GM19397 (cell line): ENCODE measurements around the gene PDSS2.
"Not testable (repeated sequence)": the region's sequence is repeated elsewhere in the genome, so short reads cannot be mapped to it uniquely, and the experiment has no call there.

ENCODE experiments used
- ATAC-seq: cut with Tn5 transposase; IDR thresholded peaks from one replicate; pipeline ENCODE4 v1.9.1; 2021; ENCODE audit warnings: mild to moderate bottlenecking, moderate library complexity; ENCODE audit not compliant: unreplicated experiment

The PDSS2 gene

DNA sequence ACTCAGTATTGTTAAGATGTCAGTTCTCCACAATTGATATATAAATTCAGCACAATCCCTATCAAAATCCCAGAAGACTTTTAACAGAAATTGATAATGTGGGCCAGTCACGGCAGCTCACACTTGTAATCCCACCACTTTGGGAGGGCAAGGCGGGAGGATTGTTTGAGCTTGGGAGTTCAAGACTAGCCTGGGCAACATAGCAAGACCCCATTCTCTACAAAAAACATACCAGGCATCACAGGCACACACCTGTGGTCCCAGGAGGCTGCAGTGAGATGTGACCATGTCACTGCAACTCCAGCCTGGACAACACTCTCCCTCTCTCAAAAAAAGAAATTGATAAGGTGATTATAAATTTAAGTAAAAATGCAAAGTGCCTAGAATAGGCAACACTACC, 90.9 kb downstream of the PDSS2 start:
- ATAC-seq, result no peak

DNA sequence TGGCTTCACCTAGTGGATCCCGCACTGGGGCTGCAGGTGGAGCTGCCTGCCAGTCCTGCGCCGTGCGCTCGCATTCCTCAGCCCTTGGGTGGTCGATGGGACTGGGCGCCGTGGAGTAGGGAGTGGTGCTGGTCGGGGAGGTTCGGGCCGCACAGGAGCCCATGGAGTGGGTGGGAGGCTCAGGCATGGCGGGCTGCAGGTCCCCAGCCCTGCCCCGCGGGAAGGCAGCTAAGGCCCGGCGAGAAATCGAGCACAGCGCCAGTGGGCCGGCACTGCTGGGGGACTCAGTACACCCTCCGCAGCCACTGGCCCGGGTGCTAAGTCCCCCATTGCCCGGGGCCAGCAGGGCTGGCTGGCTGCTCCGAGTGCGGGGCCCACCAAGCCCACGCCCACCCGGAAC, 95.2 kb downstream of the PDSS2 start:
- not testable (repeated sequence) for ATAC-seq

DNA sequence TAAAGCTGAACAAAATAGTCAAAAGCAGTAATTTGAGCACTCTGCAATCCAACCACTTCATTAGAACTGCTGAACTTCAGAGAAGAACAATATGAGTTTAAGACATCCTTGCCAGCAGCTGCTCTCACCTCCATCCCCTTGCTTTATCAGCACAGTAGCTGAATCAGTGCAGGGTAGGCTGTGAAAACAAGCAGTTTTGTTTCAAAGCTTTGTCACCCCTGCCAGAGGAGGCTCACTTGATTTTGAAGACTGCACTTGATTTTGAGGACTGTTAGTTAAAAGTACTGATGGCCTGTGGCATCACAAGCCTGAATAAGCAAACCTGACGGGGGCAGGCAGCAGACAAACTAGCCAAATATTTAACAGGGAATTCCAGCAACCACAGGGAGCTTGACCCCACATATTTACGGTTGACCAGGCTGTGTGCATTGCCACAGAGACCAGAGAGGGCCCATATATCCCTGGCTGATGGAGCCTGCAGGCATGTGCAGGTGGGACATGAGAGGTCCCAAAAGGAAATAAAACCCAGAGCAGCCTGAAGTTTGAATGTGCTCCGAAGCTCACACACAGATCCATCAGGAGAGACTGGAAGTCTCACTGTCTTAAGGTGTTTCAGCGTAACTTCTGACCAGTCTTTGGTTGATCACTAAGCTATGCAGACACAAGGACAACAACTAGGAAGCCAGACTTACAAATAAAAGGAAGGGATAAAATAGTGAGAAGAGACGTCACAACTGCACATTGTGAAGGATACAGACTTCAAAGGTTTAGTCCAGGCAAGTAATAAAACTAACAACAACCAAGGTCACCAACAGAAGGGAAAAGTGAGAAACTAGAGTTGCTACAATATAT, 97.4 kb downstream of the PDSS2 start:
- no peak for ATAC-seq

DNA sequence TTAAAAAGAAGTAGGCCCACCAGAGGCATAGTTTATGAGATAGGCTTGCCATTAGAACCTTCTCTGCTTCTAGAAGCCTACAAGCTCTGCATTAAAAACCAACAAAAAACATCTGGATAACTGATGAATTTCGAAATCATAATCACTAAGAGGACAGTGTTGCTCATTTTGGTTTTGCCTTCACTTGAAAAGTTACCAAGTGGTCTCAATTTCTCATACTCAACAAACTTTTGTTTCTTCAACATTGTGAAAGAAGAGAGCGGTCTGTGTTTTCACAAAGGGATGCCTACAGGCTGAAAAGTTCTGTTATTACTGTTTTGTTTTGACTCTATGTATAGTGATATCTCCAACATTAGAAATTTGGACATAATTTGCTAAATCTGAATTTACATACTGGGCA, 98.9 kb downstream of the PDSS2 start:
- no peak for ATAC-seq

DNA sequence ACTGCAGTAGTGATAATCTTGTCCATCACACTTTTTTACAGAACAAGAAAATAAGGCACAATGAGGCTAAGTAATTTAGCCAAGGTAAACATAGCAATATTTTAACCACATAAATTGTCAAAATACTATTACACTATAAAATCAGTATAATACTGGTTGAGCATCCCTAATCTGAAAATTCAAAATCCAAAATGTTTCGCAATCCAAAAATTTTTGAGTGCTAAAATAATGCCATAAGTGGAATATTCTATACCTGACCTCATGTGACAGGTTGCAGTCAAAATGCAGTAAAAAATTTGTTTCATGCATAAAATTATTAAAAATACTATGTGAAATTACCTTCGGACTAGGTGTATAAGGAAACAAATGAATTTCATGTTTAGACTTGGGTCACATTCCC, 101.5 kb downstream of the PDSS2 start:
- no peak for ATAC-seq

DNA sequence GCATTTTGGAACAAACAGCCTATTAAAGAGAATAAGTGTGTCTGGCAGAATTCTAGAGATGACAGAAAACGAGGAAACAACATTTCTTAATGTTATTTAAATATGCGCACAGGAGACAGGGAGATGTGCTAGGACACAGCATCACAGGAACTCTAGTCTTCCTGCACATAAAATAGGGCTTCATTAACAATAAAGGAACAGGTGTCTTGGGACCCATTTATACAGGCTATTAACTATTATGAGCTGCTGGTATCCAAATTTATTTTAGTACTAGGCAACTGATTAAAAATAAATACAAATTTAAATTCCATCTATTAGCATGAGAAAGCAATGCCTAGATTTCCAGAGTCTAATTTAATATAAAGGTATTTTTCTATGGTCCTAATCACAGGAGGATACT, 102.3 kb downstream of the PDSS2 start:
- ATAC-seq, result no peak

- no peak for ATAC-seq
Measured at GRCh38 chr6:107355659-107356058, 103.7 kb downstream of the PDSS2 start.

GRCh38 chr6:107354451-107354850, 104.9 kb downstream of the PDSS2 start:
- ATAC-seq, result no peak

- no peak for ATAC-seq
Measured at GRCh38 chr6:107353773-107354382, 105.5 kb downstream of the PDSS2 start.

DNA sequence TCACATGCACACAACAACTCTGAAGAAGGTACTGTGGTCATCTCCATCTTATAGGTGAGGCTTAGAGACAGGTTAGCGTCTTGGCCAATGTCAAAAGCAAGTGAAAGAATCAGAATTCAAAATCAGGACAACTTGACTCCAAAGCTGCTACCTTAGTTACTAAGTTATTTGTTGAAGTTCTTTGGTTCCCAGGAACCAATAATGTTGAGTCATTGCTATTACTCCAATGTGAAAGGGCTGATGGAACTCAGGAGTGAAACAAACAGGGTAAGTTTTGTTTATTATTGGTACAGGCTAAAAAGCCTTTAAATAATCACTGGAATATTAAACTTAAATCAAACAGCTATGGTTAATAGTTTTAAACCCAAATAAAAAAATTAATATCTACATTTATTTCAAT, 111.1 kb downstream of the PDSS2 start:
- no peak for ATAC-seq

DNA sequence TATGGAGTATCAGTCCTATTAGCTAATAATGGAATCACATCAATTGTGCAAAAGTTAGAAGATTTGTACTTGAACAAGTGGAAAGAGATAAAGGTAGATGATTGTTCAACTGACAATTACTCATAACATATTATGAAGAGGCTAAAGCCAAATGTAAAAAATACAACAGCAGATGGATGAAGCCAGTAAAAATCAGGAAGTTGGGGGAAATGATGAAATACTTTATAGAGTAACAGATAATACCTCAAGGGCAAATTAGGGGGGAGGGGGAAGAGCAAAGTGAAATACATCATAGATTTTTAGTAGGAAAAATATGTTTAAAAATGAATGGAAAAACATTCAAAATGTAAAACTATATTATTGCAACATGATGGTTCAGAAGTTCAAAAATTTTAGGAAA, 114.0 kb downstream of the PDSS2 start:
- ATAC-seq, result no peak

GRCh38 chr6:107344981-107345380, 114.4 kb downstream of the PDSS2 start:
- no peak for ATAC-seq

- no peak for ATAC-seq
Measured at GRCh38 chr6:107344383-107344782, 115.0 kb downstream of the PDSS2 start.

DNA sequence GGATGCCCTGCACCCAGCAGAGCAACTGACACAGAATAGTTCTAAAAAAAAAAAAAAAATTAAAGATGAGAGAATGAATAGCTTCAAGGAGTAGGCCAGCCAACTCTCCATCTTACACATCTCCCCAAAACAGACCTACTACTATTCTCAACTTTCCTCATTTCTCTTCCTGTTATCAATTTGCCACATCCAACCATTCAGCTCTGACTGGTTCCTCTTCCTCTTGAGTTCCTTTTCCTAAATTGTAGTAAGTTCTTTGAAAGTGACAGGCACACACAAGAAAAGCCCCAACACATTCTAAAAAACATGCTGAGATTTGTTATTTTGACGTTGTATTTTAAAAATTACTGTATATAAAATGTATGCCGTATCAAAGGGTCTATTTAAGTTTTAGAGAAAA, 117.2 kb downstream of the PDSS2 start:
- no peak for ATAC-seq

- no peak for ATAC-seq
Measured at GRCh38 chr6:107340881-107341280, 118.5 kb downstream of the PDSS2 start.

- no peak for ATAC-seq
Measured at GRCh38 chr6:107337191-107337741, 122.1 kb downstream of the PDSS2 start.

GRCh38 chr6:107334026-107334425, 125.3 kb downstream of the PDSS2 start:
- no peak for ATAC-seq

DNA sequence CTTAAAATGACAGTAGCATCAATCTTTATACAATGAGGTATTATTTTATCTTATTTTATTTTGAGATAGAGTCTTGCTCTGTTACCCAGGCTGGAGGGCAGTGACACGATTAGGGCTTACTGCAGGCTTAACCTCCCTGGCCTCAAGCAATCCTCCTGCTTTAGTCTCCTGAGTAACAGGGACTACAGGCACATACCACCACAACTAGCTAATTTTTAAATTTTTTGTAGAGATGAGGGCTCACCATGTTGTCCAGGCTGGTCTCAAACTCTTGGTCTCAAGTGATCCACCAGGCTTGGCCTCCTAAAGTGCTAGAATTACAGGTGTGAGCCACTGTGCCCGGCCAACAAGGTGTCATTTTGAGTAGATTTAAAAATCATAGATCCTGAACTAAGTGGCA, 125.9 kb downstream of the PDSS2 start:
- ATAC-seq, result no peak

DNA sequence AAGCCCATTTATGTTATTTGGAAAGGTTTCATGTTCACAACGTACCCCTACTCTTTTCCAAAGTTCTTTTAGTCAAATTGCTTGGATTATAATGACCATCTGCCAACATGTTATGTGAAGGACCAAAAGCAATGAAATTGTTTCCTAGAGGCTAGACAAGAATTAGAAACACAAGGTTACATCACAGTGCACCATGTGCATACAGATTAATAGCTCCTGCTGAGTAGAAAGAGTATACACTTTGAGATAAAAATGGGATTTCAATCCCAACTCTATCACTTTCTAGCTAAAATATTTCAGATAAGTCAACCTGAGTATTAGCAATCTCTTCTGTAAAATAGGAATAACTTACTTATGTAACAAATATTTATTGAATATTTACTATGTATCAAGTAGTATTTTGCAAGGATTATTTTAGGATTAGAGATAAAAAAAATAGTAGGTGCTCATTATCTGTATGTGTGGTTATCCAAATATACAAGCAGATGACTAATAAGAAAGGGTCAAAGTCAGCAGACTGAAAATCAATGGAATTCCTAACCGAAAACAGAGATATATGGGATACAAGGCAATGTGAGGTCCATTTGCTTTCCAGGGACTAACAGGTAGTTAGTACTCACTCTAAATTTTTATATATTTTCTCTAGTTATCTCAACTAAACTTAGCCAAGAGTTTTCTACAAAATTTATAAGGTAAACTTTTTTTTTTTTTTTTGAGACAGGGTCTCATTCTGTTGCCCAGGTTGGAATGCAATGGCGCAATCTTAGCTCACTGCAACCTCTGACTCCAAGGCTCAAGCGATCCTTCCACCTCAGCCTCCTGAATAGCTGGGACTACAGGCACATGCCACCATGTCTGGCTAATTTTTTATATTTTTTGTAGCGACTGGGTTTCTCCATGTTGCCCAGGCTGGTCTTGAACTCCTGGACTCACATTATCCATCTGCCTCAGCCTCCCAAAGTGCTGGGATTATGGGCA, 127.7 kb downstream of the PDSS2 start:
- ATAC-seq, result no peak

DNA sequence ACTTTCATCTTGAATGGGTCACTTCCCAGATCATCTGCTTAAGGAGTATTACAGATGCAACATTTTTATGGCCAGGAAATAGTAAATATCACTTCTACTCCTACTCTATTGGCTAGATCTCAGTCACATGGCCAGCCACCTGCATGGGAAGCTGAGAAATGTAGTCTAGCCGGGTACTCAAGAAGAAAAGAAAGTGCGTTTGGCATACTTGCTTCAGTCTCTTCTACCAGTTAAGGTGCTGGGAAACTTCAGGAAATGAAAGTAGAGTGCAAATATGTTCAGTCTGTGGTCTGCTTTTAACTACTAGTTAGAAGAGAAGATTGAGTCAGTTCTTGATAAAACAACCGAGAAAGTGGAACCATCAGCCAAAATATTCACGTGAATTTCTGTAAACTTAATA, 129.2 kb downstream of the PDSS2 start:
- ATAC-seq, result peak; percentile 99
